DMS79 treated with DMSO at 0.1 percent for 48 hours (cell line): ENCODE results near the gene MSH6.

Experiments
- DNase-seq: peaks from one replicate; lab custom pipeline; 2025; lab: John Stamatoyannopoulos, UW

Gene MSH6

DNA sequence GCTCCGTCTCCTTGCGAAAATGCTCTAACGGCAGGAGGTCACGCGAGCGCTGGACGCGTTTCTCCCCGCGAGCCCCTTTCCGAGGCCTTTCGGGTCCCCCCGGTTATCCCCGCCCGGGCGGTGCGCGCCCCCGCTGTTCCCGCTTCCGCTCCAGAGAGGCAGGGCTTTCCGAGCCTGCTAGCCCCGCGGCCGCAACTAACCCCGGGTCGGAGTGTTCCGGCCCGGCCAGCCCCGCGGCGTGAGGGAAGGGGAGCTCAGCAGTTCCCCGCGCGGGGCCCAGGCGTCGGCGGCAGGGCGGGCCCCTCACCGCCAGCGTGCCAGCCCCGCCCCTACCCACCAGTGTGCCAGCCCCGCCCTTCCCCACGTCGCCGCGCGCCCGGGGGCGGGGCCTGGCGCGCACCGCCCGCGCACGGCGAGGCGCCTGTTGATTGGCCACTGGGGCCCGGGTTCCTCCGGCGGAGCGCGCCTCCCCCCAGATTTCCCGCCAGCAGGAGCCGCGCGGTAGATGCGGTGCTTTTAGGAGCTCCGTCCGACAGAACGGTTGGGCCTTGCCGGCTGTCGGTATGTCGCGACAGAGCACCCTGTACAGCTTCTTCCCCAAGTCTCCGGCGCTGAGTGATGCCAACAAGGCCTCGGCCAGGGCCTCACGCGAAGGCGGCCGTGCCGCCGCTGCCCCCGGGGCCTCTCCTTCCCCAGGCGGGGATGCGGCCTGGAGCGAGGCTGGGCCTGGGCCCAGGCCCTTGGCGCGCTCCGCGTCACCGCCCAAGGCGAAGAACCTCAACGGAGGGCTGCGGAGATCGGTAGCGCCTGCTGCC lies at the start of gene MSH6:
Gene MSH6, plus strand, starts transcription at position 475 of the 815 bp plus-strand sequence. Its CDS starts 89 bp downstream, at position 564.
- peak; percentile 82 for DNase-seq

GRCh38 chr2:47735136-47735869 lies 47.6 kb upstream of the MSH6 start:
- no peak for DNase-seq

GRCh38 chr2:47735912-47736311 lies 47.0 kb upstream of the MSH6 start:
- no peak for DNase-seq

GRCh38 chr2:47737191-47737975 lies 45.6 kb upstream of the MSH6 start:
- DNase-seq = no peak

GRCh38 chr2:47738331-47738730 lies 44.6 kb upstream of the MSH6 start:
- DNase-seq = no peak

GRCh38 chr2:47741101-47741500 lies 41.8 kb upstream of the MSH6 start:
- no peak for DNase-seq

DNA sequence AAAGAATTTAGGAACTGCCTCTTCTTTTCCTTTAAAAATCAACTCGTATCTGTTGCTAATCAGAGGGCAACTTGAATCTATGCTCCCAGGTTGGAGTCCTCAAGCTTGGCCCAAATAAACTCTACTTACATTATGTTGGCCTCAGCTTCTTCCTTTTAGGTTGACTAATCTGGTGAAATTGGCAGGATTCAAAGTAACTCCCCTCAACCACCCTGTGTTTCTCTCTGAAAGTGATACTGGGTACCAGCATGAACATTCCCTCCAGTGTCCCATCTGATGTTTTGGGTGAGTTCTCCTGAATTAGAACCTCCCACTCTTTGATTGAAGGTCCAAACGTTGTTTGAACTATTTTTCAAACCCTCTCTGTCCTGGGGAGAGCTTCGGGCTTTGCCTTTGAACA lies 41.3 kb upstream of the MSH6 start:
- DNase-seq = no peak

DNA sequence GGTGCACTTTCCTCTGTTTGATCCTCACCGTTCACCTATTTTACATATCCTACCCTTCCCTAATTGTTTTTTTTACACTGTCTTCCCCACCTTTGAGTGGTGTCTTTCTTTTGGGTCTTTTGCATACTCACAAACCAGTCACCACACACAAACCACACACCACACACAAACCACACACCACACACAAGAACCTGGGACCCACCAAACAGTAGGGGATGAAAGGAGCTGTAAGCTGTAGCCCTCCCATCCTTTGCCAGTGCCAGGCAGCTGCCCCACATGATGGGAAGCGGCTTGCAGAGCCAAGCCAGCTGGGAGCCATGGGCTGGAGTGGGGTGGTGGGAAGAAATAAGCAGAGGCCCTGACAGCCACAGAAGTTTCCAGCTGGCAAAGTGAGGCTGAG lies 38.9 kb upstream of the MSH6 start:
- DNase-seq = no peak

DNA sequence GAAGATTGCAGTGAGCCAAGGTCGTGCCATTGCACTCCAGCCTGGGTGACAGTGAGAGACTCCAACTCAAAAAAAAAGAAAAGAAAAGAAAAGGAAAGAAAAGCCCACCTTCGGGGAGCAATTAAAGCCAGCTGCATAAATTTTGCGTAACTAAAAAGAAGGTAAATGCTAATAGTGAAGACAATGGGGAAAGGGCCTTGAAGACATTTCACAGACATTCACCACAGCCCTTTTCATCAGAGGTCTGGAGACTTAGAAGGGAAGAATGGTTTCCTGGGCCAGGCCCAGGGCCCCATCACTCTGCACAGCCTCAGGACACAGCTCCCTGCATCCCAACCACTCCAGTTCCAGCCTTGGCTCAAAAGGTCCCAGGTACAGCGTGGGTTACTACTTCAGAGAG lies 35.1 kb upstream of the MSH6 start:
- no peak for DNase-seq

- DNase-seq = peak; percentile 8
Measured at GRCh38 chr2:47751856-47752414, 31.0 kb upstream of the MSH6 start.

DNA sequence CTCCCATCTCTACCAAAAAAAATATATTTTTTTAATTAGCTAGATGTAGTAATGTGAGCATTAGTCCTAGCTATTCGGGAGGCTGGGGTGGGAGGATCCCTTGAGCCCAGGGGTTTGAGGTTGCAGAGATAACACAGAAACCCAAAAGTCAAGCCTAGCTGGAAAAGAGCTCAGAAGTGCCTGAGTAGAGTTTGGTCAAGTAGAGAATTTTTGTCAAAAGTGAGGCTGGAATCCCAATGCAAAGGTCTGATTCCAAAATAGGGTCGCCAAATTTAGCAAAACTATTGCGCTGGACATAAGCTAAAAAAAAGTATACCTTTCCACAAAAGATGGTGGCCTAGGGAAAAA lies 15.5 kb upstream of the MSH6 start:
- no peak for DNase-seq

DNA sequence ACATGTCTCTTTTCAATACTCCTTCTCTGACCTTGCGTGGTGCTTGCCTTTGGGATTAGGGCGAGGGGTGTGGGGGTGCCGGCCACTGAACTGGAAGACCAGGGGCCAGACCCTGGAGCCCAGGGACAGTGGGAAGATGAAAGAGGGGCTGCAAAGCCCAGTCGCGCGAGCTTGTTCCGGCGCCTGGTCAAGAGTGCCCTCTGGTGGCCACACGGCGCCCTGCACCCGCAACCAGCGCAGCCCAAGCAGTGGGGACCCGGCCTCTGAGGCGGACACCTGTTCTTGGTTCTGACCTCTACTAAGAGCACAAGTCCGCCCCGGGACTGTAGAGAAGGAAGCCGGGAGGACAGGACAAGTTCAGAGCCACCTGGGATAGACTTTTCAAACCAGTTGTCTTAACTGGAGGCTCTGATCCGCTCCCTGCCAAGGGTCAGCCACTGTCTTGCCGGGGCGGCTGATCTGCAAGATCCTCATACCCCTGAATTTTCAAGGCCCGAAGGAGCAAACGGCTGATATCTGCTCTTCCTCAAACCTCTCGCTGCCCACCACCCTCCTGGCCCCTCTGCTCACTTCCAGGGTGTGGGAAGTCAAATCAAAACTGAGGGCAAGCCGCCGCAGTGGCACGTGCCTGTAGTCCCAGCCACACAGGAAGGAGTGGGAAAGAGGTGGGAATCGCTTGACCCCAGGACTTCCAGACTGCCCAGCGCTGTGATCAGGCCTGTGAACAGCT lies 14.9 kb upstream of the MSH6 start:
- peak; percentile 50 for DNase-seq

DNA sequence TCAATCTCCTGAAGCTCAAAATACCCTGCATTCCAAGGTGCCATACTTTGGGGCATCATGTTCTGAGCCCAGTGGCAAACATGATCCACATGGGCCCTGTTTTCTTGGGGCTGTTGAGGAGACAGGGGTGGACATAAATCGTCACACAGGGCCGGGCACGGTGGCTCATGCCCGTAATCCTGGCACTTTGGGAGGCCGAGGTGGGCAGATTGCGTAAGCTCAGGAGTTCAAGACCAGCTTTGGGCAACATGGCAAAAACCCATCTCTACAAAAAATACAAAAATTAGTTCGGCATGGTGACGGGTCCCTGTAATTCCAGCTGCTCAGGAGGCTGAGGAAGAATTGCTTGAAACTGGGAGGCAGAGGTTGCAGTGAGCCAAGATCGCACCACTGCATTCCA lies 13.6 kb upstream of the MSH6 start:
- DNase-seq = no peak

GRCh38 chr2:47771211-47771610 lies 11.7 kb upstream of the MSH6 start:
- peak; percentile 14 for DNase-seq

DNA sequence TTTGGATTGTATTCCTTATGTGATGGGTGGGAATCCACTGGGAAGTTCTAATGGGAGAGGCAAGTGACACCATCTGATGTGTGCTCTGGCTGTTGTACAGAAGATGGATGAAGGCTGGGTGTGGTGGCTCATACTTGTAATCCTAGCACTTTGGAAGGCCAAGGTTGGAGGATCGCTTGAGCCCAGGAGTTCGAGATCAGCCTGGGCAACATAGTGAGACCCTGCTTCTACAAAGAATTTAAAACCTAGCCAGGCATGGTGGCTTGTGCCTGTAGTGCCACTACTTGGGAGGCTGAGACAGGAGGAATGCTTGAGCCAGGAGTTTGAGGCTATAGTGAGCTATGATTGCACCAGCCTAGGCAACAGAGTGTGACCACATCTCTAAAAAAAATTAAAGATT lies 10.6 kb upstream of the MSH6 start:
- no peak for DNase-seq

DNA sequence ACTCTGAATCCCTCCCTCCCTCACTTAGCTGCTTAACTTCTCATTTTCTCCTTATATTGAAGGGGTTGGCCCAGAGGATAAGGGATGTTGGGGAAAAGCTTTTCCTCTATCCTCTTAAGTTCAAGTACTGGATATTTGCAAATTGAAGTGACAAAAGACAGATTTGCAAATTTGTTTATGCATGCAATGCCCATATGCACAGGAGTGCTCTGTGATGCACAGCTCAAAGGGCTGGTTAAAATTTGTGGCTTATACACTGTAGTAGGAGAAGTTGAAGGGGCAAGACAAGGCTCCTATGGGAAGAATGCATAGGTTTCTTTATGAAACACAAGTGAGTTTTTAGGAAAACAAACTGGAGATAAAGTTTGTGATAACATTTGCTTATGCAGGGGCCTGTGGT lies 8.4 kb upstream of the MSH6 start:
- no peak for DNase-seq

DNA sequence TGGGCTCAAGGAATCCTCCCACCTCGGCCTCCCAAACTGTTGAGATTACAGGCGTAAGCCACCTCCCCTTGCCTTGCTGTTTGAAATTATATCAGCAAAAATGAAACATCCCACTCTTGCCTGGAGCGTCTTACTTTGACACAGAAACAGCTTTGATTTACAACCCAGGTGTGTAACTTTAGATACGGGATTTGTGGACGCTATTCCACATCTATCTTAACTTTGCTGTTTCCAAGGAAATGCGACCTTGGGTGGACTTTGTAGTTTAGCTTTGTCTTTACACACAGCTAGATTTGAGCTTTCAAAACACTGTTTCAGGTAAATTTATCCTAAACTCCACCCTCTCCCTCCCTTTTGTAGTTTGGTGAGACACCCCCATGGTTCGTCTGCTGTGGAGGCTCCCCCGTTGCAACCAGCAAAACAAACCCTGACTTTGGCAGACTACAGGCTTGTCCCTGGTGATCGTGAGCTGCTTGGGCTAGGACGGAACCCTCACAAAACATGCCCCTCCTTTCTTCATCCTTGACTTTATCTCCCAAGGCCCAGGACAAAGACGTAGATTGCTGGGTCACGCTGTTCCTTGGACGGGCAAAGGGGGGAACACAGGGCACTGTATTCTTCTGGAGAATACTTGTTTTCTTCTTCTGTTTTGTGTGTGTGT lies 5.5 kb upstream of the MSH6 start:
- no peak for DNase-seq

GRCh38 chr2:47778698-47779425 lies 4.1 kb upstream of the MSH6 start:
- no peak for DNase-seq

GRCh38 chr2:47779426-47779790 lies 3.5 kb upstream of the MSH6 start:
- DNase-seq = no peak

DNA sequence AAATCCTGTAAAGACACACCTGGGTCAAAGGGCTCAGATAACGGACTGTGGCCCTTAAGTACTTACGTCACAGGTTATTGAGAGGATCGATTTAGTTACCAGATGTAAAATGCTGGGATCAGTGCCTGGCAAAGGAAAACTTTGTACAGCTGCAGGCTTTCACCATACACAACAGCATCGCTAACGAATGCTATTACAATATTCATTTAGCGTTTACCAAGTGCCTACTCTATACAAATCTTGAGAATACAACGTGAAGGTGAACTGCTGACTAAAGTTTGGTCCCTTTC lies 619 bp upstream of the MSH6 start:
- DNase-seq = peak; percentile 62
